Measurements from ENCODE around the gene DNASE1L2.
"Not testable (repeated sequence)": the region's sequence is repeated elsewhere in the genome, so short reads cannot be mapped to it uniquely, and the experiment has no call there.

Gene DNASE1L2

DNA sequence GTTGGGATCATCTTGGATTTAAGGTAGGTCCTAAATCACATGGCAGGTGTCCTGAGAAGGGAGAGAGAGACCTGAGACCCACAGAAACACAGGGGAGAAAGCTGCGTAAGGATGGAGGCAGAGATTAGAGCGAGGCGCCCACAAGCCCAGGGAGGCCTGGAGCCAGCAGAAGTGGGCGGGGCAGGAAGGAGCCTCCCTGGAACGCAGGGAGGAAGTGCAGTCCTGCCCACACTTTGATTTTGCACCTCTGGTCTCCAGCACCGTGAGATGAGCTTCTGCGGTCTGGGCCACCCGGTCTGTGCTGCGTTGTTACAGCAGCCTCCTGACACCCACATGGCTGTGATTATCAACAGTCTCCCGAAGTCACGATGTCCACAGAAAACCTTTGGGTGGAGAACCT is 6.4 kb downstream of the DNASE1L2 start:
- no peak for DNase-seq

DNA sequence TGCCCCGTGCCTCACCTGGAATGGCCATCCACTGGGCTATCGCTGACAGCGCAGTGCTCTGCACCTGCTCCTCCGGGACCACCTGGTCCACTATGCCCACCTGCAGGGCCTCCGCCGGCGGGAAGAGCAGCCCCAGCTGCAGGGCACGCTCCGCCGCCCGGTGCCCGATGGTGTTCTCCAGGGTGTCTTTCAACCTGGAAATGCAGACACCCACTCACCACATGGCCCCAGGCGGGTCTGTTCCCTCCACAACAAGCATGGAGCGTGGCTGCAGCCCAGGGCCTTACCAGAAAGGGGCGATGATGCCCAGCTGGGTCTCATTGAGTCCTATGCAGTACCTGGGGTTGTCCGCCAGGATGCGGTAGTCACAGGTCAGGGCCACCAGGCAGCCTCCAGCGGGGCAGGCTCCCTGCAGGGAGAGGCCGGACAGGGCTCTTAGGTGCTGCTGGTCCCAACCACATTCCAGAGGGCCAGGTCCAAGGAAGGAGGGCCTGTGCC is 6.8 kb downstream of the DNASE1L2 start:
- no peak for DNase-seq

GRCh38 chr16:2243781-2244180 is 7.5 kb downstream of the DNASE1L2 start:
- no peak for DNase-seq

GRCh38 chr16:2244301-2244700 is 8.1 kb downstream of the DNASE1L2 start:
- DNase-seq: no peak

GRCh38 chr16:2244926-2245795 is 8.9 kb downstream of the DNASE1L2 start:
- no peak for DNase-seq

DNA sequence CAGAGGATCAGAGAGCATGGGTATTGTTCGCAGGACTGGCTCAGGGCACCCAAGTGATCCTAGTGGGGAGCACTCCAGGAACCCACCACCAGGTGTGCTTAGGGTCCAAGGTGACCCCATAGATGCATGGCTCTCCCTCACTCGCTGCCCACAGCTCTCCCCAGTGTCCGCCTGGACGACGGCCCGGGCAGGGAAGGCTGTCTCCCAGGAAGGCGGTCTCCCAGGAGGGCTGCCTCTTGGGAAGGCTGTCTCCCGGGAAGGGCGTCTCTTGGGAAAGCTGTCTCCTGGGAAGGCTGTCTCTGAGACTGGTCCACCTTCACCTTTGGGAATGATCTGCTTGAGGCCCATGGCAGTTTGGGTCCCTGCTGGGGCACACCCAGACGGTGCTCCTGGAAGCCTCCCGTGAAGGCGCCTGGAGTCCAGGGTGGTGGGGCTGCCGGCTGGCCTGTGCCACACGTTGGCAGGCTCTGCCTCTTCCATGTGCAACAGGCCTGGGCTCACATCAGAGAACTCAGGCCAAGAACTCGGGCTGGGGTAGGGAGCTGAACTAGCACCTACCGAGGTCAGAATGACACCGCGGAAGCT is 10.1 kb downstream of the DNASE1L2 start:
- DNase-seq: no peak

DNA sequence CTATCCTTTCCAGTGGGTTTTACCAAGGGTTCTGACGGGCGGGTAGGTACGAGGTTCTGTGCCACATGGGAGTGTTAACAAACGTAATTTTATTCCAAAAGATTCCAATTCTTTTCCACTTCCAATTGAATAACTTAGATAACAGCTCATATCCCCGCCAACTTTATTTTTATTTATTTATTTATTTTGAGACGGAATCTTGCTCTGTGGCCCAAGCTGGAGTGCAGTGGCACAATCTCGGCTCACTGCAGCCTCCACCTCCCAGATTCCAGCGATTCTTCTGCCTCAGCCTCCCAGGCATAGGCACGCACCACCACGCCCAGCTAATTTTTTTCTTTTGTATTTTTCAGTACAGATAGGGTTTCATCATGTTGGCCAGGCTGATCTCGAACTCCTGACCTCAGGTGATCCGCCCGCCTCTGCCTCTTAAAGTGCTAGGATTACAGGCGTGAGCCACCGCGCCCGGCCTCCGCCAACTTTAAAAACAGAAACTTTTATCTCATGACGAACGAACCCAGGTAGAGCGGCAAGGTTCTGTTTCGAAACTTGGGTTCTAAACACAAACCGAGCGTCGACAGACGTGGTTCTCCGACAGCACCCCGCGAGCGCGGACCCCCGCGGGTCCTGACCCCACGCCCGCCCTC is 14.5 kb downstream of the DNASE1L2 start:
- no peak for DNase-seq

GRCh38 chr16:2251296-2252111 is 15.3 kb downstream of the DNASE1L2 start, which contains the start of gene ECI1:
Gene ECI1, minus strand, starts transcription at chr16:2251587. Its CDS starts 21 bp downstream, at chr16:2251566.
- peak; percentile 97 for DNase-seq

- DNase-seq: no peak
These were observed 16.5 kb downstream of the DNASE1L2 start for GRCh38 chr16:2252806-2253148.

DNA sequence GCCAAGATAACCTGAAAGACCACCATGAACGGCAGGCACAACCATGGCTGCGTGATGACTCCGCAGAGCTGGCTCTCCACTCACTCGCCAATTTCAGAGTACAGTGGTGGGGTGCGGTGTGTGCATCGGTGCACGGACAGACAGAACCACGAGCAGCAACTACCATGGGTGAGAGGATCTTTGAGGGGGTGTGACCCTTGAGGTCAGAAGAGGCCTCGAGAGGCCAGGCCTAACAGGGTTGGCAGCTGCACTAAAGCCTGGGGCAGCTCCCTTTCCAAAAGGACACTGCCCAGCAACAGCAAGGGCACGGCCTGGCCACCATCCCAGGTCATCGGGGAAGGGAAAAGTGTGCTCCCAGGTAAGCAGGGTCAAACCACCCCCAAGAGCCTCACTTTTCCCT is 17.0 kb downstream of the DNASE1L2 start:
- no peak for DNase-seq

DNA sequence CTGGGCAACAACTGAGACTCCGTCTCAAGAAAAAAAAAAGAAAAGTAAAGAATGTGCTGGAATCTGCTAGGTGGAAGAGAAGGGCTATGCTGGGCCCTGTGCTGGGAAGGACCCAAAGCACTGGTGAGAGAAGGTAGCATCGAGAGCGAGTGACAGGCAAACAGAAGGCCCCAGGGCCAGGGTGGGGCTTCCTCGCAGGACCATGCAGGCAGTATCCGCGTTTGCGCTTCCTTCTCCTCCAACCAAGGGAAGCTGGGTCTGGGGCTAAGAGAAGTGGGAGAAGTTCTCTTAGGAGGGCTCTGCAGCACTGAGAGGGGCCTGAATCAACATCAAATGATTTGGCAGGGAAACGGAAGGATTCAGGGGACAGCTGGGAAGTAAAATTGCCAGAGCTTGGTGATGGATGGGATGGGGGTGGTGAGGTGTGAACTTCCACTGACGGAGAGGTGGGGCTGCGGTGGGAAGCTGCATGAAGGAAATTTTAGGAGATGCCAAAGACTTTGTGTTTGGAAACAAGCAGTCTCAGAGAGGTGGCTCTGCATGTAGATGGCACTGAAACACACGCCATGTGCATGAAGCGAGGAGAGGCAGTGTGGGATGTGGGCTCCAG is 20.4 kb downstream of the DNASE1L2 start:
- no peak for DNase-seq

DNA sequence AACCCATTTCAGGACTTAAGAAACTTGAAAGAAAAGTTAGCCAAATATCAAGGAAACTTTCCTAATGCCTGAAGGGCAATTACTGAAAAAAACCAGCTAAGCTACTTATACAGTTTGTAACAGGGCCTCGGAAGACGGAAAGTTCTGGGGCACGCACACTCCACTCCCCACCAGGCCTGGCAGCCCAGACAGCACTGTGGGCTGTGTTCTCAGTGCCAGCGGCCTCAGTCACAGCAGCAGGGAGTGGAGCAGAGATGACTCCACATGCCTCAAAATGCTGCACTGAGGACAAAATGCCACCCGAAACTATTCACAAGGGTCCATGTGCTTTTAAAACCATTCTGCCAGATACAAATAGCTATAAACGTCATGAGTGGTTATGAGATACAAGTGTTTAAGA is 21.5 kb downstream of the DNASE1L2 start:
- no peak for DNase-seq

DNA sequence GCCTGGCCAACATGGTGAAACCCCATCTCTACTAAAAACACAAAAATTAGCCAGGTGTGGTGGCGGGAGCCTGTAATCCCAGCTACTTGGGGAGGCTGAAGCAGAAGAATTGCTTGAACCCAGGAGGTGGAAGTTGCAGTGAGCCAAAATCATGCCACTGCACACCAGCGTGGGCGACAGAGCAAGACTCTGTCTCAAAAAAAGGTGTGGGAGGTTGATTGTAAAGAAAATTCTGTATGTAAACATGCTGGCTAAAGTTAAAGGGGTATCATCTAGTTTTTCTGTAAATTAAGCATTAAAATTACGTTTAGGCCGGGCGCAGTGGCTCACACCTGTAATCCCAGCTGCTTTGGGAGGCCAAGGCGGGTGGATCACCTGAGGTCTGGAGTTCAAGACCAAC is 22.3 kb downstream of the DNASE1L2 start:
- not testable (repeated sequence) for DNase-seq

GRCh38 chr16:2260250-2260649 is 24.0 kb downstream of the DNASE1L2 start:
- no peak for DNase-seq

DNA sequence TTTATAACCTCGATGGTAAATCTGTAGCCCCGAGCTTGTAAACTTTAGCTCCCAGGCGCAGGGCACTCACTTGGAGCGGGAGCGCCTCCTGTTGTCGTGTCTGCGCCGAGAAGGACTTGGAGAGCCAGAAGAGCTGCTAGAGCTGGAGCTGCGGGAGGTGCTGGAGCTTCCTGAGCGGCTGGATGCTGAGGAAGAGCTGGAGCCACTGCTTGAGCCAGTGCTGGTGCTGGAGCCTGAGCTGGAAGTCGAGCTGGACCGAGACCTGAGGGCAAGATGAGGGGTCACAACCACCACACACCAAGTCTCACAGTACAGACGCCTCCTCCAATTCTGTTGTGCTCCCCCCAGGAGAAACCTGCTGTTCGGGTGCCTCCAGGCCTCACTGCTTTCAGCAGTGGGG is 26.8 kb downstream of the DNASE1L2 start:
- DNase-seq: not testable (repeated sequence)

GRCh38 chr16:2266887-2267286 is 30.6 kb downstream of the DNASE1L2 start:
- peak; percentile 5 for DNase-seq

GRCh38 chr16:2267505-2267912 is 31.3 kb downstream of the DNASE1L2 start:
- DNase-seq: not testable (repeated sequence)

GRCh38 chr16:2267913-2268666 is 31.8 kb downstream of the DNASE1L2 start, which contains the start of gene RNPS1:
Gene RNPS1, minus strand, starts transcription at chr16:2268126. Its CDS starts 3,483 bp downstream, at chr16:2264643.
- DNase-seq: peak; percentile 98

GRCh38 chr16:2270070-2270462 is 33.8 kb downstream of the DNASE1L2 start:
- no peak for DNase-seq

GRCh38 chr16:2270588-2271470 is 34.6 kb downstream of the DNASE1L2 start:
- no peak for DNase-seq

Measured in suppressor macrophage treated with lipopolysaccharide for 4 hours (primary cell).